ENCODE data around the gene PTX4. TPM values are rescaled to one million over a fixed set of nuclear protein-coding genes. Genes with fewer than 3 reads are reported as not detected.

The PTX4 gene
- total RNA-seq, 1 donor from 2014 or later = 0.21 TPM

DNA sequence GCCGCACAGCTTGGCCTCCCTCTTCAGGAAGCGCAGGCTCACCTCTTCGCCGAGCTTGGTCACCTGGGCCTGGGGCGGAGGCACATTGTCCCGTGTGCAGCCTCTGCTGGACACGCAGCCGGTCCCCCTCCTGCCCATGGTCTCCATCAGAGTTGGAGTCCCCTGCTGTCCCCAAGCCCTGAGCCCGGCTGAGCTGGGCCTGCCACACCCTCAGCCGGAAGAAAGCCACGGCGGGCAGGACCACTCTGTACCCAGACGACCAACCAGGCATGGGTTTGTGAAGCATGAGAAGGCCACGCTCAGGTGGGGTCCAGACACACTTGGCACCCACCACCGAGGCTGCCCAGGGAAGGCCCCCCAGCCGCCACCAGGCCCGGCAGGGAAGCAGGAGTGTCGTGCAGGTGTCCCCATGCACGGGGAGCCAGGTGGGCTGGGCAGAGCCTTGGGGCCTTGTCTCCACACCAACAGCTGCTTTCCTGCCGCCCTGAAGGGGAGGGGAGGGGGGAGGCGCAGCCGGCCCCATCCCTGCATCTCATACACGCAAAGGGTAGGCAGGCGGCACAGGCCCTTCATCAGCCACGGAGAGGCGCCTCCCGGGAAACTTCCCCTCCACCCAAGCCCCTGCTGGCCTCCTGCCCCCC, 49.6 kb downstream of the PTX4 start:
- Mint-ChIP-seq H3K27me3 (ENCODE audit: unreplicated experiment) (peaks cover 2% of the 10 kb centered on the region), H3K4me1 (ENCODE audit: unreplicated experiment) (no peaks in the 10 kb centered on the region), H3K4me3 (ENCODE audit: unreplicated experiment) (no peak overlapping the region), H3K36me3 (ENCODE audit: low read depth, unreplicated experiment) (no peaks in the 10 kb centered on the region), H3K9me3 (ENCODE audit: unreplicated experiment) (no peaks in the 10 kb centered on the region), H3K27ac (ENCODE audit: unreplicated experiment) (no peak overlapping the region)
- DNase-seq (ENCODE audit: low spot score) = no peak
- TF ChIP-seq, protein P1, sequence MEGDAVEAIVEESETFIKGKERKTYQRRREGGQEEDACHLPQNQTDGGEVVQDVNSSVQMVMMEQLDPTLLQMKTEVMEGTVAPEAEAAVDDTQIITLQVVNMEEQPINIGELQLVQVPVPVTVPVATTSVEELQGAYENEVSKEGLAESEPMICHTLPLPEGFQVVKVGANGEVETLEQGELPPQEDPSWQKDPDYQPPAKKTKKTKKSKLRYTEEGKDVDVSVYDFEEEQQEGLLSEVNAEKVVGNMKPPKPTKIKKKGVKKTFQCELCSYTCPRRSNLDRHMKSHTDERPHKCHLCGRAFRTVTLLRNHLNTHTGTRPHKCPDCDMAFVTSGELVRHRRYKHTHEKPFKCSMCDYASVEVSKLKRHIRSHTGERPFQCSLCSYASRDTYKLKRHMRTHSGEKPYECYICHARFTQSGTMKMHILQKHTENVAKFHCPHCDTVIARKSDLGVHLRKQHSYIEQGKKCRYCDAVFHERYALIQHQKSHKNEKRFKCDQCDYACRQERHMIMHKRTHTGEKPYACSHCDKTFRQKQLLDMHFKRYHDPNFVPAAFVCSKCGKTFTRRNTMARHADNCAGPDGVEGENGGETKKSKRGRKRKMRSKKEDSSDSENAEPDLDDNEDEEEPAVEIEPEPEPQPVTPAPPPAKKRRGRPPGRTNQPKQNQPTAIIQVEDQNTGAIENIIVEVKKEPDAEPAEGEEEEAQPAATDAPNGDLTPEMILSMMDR (IDR thresholded peaks at IDR 0.05; ENCODE audit: unreplicated experiment) = no peak

DNA sequence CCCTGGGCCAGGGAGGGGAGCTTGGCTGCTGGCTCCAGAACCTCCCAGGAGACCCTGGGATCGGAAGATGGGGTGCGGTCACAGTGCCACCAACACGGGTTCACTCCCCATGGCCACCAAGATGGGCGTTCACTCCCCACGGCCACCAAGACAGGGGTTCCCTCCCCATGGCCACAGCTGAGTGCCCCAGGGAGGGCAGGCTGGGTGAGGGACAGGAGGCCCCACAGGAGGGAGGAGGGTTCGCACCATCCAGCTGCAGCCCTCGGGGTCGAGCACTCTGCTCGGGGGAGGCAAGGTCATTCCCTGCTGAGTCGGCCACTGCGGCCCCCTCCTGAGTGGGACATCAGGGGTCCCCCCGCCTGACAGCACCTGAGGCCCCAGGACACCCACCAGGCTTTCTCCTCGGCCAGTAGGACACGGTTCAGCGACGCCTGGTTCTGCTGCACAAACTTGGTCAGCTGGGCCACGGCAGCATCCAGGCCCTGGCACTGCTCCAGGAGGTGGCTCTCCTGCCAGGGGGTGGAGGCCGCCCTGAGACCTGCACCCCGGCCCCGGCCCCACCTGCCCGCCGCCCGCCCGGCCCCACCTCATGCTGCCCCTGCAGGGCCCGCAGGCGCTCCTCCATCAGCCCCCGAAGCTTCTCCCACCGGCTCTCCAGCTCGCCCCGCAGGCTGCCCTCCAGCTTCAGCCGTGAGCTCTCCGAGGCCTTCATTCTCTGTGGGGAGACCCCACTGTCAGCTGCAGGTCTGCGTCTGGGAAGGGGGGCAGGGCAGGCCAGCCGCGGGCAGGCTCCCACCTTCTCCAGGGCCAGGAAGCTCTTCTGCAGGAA, 50.3 kb downstream of the PTX4 start:
- Mint-ChIP-seq H3K36me3 (ENCODE audit: low read depth, unreplicated experiment) (no peaks in the 10 kb centered on the region), H3K4me1 (ENCODE audit: unreplicated experiment) (no peaks in the 10 kb centered on the region), H3K4me3 (ENCODE audit: unreplicated experiment) (no peak overlapping the region), H3K9me3 (ENCODE audit: unreplicated experiment) (no peaks in the 10 kb centered on the region), H3K27ac (ENCODE audit: unreplicated experiment) (no peak overlapping the region), H3K27me3 (ENCODE audit: unreplicated experiment) (peaks cover 2% of the 10 kb centered on the region)
- DNase-seq (ENCODE audit: low spot score) = no peak
- TF ChIP-seq, protein P1 (IDR thresholded peaks at IDR 0.05; ENCODE audit: unreplicated experiment) = no peak

DNA sequence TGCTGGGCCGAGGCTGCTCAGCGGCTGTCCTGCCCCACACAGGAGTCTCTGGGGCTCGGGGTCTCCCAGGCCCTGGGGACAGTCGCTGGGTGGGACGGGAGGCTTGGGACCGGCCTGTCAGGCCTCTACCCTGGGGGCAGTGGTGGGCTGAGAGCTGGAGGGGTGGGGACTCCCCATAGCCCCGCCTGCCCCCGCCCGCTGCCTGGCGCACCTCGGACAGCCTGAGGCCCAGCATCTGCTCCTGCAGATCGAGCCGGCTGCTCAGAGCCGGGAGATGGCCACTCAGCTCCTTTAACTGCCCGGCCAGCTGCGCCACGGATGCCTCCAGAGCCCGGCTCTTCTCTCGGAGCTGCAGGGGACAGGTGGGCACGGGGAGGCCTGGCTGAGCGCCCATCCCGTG, 51.1 kb downstream of the PTX4 start:
- Mint-ChIP-seq H3K27me3 (ENCODE audit: unreplicated experiment) (peaks cover 2% of the 10 kb centered on the region), H3K27ac (ENCODE audit: unreplicated experiment) (no peak overlapping the region), H3K36me3 (ENCODE audit: low read depth, unreplicated experiment) (no peaks in the 10 kb centered on the region), H3K4me1 (ENCODE audit: unreplicated experiment) (no peaks in the 10 kb centered on the region), H3K4me3 (ENCODE audit: unreplicated experiment) (no peak overlapping the region), H3K9me3 (ENCODE audit: unreplicated experiment) (no peaks in the 10 kb centered on the region)
- TF ChIP-seq, protein P1 (IDR thresholded peaks at IDR 0.05; ENCODE audit: unreplicated experiment) = no peak
- DNase-seq (ENCODE audit: low spot score) = no peak

DNA sequence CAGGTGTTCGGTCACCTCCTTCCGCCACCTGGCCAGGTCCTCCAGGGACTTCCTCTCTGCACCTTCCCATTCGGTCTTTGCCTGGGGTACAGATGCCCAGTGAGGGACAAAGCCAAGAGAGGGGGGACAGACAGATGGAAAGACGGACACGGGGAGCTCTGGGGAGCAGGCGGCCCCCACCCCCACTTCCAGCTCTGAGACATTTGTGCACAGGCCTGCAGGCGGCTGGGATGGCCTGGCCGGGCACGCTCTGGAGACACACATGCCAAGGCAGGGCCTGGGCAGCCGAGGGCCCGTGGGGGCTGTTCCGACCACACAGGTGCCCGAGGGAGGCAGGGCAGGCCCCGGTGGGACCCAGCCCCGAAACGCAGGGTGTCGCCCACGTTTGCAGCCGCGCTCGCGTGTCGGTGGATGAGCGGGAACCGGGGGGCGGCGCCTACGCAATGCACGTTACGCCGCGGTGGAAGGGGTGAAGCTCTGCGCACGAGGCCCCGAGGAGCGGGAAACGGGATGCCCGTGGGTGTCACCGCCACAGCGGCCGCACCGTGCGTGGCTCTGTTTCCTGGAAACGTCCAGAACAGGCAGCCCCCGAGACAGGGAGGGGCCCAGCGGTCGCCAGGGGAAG, 51.9 kb downstream of the PTX4 start:
- Mint-ChIP-seq H3K36me3 (ENCODE audit: low read depth, unreplicated experiment) (no peaks in the 10 kb centered on the region), H3K9me3 (ENCODE audit: unreplicated experiment) (no peaks in the 10 kb centered on the region), H3K4me1 (ENCODE audit: unreplicated experiment) (no peaks in the 10 kb centered on the region), H3K27me3 (ENCODE audit: unreplicated experiment) (peaks cover 2% of the 10 kb centered on the region), H3K4me3 (ENCODE audit: unreplicated experiment) (no peak overlapping the region), H3K27ac (ENCODE audit: unreplicated experiment) (no peak overlapping the region)
- DNase-seq (ENCODE audit: low spot score) = no peak
- TF ChIP-seq, protein P1 (IDR thresholded peaks at IDR 0.05; ENCODE audit: unreplicated experiment) = no peak

Measured in endothelial cell (in vitro differentiated cells).